GM12801 (cell line): ENCODE results near the gene BTG2.

ENCODE experiments used
- TF ChIP-seq, protein P1 (sequence below): IDR thresholded peaks from one replicate; pipeline ENCODE4 v1.5.1; 2011; ENCODE audit warnings: control low read depth; ENCODE audit not compliant: insufficient read length; ENCODE audit errors: extremely low read depth

BTG2 gene

DNA sequence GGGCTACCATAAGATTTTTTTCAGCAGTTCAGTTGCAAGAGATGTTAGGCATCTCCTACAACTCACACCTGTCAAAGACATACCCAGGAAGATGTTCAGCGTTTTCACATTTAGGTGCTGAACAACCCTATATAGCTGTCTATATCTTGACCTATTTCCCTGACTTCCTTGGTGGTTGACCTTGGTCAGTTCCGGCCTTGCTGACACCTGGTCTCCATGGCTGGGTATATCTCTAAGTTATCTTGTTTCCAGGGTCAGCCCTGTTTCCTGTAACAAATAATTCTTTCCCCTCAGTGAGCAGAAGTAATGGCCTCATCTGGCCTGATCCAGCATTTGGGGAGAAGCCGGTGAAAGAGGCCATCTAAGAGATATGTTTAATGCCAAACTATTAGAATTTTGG lies 2.4 kb upstream of the BTG2 start:
- TF ChIP-seq, protein P1, sequence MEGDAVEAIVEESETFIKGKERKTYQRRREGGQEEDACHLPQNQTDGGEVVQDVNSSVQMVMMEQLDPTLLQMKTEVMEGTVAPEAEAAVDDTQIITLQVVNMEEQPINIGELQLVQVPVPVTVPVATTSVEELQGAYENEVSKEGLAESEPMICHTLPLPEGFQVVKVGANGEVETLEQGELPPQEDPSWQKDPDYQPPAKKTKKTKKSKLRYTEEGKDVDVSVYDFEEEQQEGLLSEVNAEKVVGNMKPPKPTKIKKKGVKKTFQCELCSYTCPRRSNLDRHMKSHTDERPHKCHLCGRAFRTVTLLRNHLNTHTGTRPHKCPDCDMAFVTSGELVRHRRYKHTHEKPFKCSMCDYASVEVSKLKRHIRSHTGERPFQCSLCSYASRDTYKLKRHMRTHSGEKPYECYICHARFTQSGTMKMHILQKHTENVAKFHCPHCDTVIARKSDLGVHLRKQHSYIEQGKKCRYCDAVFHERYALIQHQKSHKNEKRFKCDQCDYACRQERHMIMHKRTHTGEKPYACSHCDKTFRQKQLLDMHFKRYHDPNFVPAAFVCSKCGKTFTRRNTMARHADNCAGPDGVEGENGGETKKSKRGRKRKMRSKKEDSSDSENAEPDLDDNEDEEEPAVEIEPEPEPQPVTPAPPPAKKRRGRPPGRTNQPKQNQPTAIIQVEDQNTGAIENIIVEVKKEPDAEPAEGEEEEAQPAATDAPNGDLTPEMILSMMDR, result no peak

DNA sequence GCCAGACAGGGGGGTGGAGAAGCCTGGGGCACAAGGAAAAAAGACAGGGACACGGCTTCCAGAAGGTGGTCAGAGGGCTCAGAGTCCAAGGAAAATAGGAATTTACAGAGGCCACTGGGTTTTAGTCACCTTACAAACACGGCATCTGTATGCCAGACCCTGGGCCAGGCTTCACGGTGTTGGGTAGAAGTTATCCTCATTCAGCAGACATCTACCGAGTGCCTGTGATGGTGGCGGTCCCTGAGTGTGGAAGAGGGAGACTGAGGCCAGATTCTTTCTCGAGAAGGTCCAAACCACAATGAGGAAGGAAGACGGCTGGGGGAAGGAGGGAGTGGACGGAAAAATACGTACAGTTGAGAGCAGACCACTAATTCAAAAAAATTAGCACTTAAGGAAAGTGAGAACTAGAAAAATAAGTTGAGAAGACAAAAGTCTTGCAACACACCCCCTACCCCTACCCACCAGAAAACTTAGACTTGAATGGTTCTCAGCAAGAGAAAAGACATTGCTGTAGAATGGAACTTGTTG lies 864 bp upstream of the BTG2 start:
- TF ChIP-seq, protein P1, result no peak

DNA sequence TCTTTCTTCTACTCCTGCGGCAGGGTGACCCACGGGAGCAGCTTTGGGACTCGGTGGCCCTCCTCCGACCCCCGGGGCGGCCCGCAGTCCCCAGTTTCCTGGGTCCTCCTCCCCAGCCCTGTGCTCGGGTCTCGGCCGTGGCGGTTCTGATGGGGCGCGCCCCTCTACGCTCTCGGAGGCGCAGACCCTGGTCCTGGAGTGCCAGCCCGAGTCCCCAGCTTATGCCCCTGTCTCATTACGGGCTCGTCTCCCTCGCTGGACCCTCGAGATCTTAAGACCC lies 430 bp downstream of the BTG2 start:
- TF ChIP-seq, protein P1, result no peak

DNA sequence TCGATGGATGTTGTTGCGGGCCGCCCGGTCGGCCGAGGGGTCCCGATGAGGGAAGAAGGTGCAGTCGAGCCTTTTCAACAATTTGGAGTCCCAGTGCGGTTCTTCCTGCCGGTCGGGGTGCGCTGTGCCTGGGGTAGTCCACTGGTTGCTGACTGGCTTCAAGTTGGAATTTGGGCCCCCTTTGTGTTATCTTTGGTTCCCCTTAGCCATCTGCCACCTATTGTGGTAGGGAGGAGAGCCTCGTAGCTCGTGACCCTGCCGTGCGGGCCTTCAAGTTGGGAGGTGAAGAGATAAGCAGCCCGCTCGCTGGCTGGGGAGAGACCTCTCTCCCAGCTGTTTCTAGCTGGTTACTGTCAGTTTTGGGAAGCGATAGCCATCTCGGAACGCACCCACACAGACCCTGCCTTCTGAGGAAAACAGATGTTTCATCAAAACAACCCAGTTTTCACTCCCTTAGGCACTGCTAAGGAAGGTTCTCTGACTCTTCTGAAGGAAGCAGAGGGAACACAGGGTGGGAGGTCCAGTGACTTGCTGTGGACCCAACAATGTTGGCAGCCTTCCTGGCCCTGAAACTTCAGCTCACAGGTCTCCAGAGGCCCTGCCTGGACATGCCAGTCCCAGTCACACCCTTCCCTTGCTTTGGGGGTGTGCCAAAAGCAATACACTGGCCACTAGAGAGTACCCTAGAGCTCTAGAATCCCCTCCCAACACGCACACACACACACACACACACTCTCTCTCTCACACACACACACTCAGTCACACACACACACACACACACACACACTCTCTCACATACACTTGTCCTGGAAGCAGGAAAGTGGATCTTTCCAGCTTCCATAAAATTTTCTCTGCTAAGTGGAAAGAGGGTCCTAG lies 1.0 kb downstream of the BTG2 start:
- TF ChIP-seq, protein P1, result no peak

DNA sequence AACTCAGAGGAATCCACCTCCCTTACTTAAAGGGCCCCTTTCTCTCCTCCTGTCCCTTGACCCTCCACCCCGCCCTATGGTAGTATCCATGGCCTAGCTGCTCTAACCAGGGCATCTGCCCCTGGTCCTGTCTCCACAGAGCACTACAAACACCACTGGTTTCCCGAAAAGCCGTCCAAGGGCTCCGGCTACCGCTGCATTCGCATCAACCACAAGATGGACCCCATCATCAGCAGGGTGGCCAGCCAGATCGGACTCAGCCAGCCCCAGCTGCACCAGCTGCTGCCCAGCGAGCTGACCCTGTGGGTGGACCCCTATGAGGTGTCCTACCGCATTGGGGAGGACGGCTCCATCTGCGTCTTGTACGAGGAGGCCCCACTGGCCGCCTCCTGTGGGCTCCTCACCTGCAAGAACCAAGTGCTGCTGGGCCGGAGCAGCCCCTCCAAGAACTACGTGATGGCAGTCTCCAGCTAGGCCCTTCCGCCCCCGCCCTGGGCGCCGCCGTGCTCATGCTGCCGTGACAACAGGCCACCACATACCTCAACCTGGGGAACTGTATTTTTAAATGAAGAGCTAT lies 1.7 kb downstream of the BTG2 start:
- TF ChIP-seq, protein P1, result no peak

DNA sequence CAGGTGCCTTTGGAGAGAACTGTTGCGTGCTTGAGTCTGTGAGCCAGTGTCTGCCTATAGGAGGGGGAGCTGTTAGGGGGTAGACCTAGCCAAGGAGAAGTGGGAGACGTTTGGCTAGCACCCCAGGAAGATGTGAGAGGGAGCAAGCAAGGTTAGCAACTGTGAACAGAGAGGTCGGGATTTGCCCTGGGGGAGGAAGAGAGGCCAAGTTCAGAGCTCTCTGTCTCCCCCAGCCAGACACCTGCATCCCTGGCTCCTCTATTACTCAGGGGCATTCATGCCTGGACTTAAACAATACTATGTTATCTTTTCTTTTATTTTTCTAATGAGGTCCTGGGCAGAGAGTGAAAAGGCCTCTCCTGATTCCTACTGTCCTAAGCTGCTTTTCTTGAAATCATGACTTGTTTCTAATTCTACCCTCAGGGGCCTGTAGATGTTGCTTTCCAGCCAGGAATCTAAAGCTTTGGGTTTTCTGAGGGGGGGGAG lies 2.4 kb downstream of the BTG2 start:
- TF ChIP-seq, protein P1, result no peak

DNA sequence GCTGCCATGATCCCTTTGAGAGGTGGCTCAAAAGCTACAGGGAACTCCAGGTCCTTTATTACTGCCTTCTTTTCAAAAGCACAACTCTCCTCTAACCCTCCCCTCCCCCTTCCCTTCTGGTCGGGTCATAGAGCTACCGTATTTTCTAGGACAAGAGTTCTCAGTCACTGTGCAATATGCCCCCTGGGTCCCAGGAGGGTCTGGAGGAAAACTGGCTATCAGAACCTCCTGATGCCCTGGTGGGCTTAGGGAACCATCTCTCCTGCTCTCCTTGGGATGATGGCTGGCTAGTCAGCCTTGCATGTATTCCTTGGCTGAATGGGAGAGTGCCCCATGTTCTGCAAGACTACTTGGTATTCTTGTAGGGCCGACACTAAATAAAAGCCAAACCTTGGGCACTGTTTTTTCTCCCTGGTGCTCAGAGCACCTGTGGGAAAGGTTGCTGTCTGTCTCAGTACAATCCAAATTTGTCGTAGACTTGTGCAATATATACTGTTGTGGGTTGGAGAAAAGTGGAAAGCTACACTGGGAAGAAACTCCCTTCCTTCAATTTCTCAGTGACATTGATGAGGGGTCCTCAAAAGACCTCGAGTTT lies 3.1 kb downstream of the BTG2 start:
- TF ChIP-seq, protein P1, result no peak
